Measurements from ENCODE around the gene LMAN2. TPM values are rescaled to one million over a fixed set of nuclear protein-coding genes. Genes with fewer than 3 reads are reported as not detected.

Gene LMAN2
- polyA plus RNA-seq, 1 donor (not counting 4 experiments of a cell fraction or from before 2014, with no cell fraction given) = 105 TPM

- Histone ChIP-seq H3K9me1 (ENCODE audit: control insufficient read depth, extremely low read depth, insufficient read depth, low read length) (no peaks in the 10 kb centered on the region), H3K4me1 (ENCODE audit: control insufficient read depth, extremely low read depth, insufficient read depth, low read length) (peaks cover 33% of the 10 kb centered on the region), H3K4me2 (ENCODE audit: control insufficient read depth, extremely low read depth, insufficient read depth, low read depth, low read length) (peak overlapping the region; percentile 95), H4K20me1 (ENCODE audit: control insufficient read depth, extremely low read depth, insufficient read depth, low read length) (no peaks in the 10 kb centered on the region), H3K9ac (ENCODE audit: control insufficient read depth, extremely low read depth, insufficient read depth, low read length) (peak overlapping the region; percentile 78), H3K9me3 (ENCODE audit: control insufficient read depth, low read depth, low read length) (no peaks in the 10 kb centered on the region), H3K36me3 (ENCODE audit: control insufficient read depth in 2 of 2, extremely low read depth in 1 of 2, insufficient read depth in 2 of 2, low read length in 2 of 2) (no peaks in the 10 kb centered on the region), H2AFZ (ENCODE audit: control insufficient read depth, low read length) (peak overlapping the region; percentile 90), H3K4me3 (ENCODE audit: control insufficient read depth in 2 of 3, extremely low read depth in 1 of 3, insufficient read depth in 2 of 3, low read depth in 1 of 3, low read length in 3 of 3) (peak overlapping the region; percentile 42 to 77 (median 74)), H3K79me2 (ENCODE audit: control insufficient read depth, insufficient read depth, low read length) (no peaks in the 10 kb centered on the region), H3K27ac (ENCODE audit: control insufficient read depth, insufficient read depth, low read length) (peak overlapping the region; percentile 47), H3K27me3 (ENCODE audit: control insufficient read depth, extremely low read depth, insufficient read depth, low read length) (no peaks in the 10 kb centered on the region)
- FAIRE-seq (no peak), DNase-seq (ENCODE audit: low read depth, low spot score) (no peak)
- no peak for TF ChIP-seq EZH2 (IDR thresholded peaks at IDR 0.05; ENCODE audit: low read length)
- TF ChIP-seq CTCF (optimal IDR thresholded peaks at IDR 0.05 in 1 of 3, IDR thresholded peaks at IDR 0.05 in 1 of 3, conservative IDR thresholded peaks at IDR 0.05 in 1 of 3; ENCODE audit: extremely low read depth in 1 of 3, insufficient read depth in 2 of 3, low read length in 3 of 3) = no peak
- dilution Hi-C loops (cut with MboI; ENCODE audit: extremely low pct_ligation_motif_present, low sequenced_read_pairs) = no loop called here
These were observed 6.9 kb upstream of the LMAN2 start for GRCh38 chr5:177358370-177358819.

- DNase-seq (ENCODE audit: low read depth, low spot score) (no peak), FAIRE-seq (peak; percentile 70)
- no peaks in the 10 kb centered on the region for H4K20me1 ChIP-seq (ENCODE audit: control insufficient read depth, extremely low read depth, insufficient read depth, low read length)
- no peaks in the 10 kb centered on the region for H3K9me1 ChIP-seq (ENCODE audit: control insufficient read depth, extremely low read depth, insufficient read depth, low read length)
- H3K4me1 ChIP-seq (ENCODE audit: control insufficient read depth, extremely low read depth, insufficient read depth, low read length) = peaks cover 29% of the 10 kb centered on the region
- H2AFZ ChIP-seq (ENCODE audit: control insufficient read depth, low read length) = peak within 1 kb of the TSS; percentile 90
- no peaks in the 10 kb centered on the region for H3K36me3 ChIP-seq (ENCODE audit: control insufficient read depth in 2 of 2, extremely low read depth in 1 of 2, insufficient read depth in 2 of 2, low read length in 2 of 2)
- peak within 1 kb of the TSS; percentile 47 for H3K27ac ChIP-seq (ENCODE audit: control insufficient read depth, insufficient read depth, low read length)
- no peaks in the 10 kb centered on the region for H3K79me2 ChIP-seq (ENCODE audit: control insufficient read depth, insufficient read depth, low read length)
- H3K9ac ChIP-seq (ENCODE audit: control insufficient read depth, extremely low read depth, insufficient read depth, low read length) = peak within 1 kb of the TSS; percentile 78
- H3K4me2 ChIP-seq (ENCODE audit: control insufficient read depth, extremely low read depth, insufficient read depth, low read depth, low read length) = peak within 1 kb of the TSS; percentile 95
- dilution Hi-C loops (cut with MboI; ENCODE audit: extremely low pct_ligation_motif_present, low sequenced_read_pairs) = no loop called here
- H3K27me3 ChIP-seq (ENCODE audit: control insufficient read depth, extremely low read depth, insufficient read depth, low read length) = no peaks in the 10 kb centered on the region
- H3K9me3 ChIP-seq (ENCODE audit: control insufficient read depth, low read depth, low read length) = no peaks in the 10 kb centered on the region
- TF ChIP-seq EZH2 (IDR thresholded peaks at IDR 0.05; ENCODE audit: low read length) = no peak
- no peak for TF ChIP-seq CTCF (optimal IDR thresholded peaks at IDR 0.05 in 1 of 3, IDR thresholded peaks at IDR 0.05 in 1 of 3, conservative IDR thresholded peaks at IDR 0.05 in 1 of 3; ENCODE audit: extremely low read depth in 1 of 3, insufficient read depth in 2 of 3, low read length in 3 of 3)
- peak within 1 kb of the TSS; percentile 42 to 77 (median 74) for H3K4me3 ChIP-seq (ENCODE audit: control insufficient read depth in 2 of 3, extremely low read depth in 1 of 3, insufficient read depth in 2 of 3, low read depth in 1 of 3, low read length in 3 of 3)
These were observed 6.2 kb upstream of the LMAN2 start, which contains the start of gene RGS14 for GRCh38 chr5:177357459-177358351. Gene RGS14 (plus strand): TSS chr5:177357924. CDS start chr5:177358025, 101 bp downstream.
